GM12878 (cell line): Measurements from ENCODE around the gene ADAM19. TPM values are rescaled to one million over a fixed set of nuclear protein-coding genes. Genes with fewer than 3 reads are reported as not detected.

Source experiments
- ATAC-seq: fragments of 200-7000 bp; cut with Tn5 transposase; 3 replicates; pipeline ENCODE4 v1.9.1; 2020; ENCODE audit warnings: mild to moderate bottlenecking, moderate library complexity
- BruUV-seq: library from RNA; stranded (reverse); fragments of 400-500 nt; replicated peaks from 2 replicates; lab custom pipeline; 2021; lab: Mats Ljungman, UMichigan
- CTCF ChIA-PET: fragments of 300-600 bp; sonication (Branson Sonifier 250); formaldehyde crosslinking; extraction: SDS; loops from one replicate; lab custom pipeline; 2021; ENCODE audit warnings: inconsistent platforms; lab: Yijun Ruan, JAX
- POLR2A ChIA-PET: fragments of 350-600 bp; formaldehyde crosslinking; extraction: SDS; loops from one replicate; lab custom pipeline; 2021; ENCODE audit warnings: inconsistent platforms; lab: Charles Lee
- RAD21 ChIA-PET: fragments of 300-600 bp; sonication (Branson Sonifier 250); formaldehyde crosslinking; loops from one replicate; lab custom pipeline; 2023; ENCODE audit warnings: antibody characterized with exemption; ENCODE audit not compliant: unreplicated experiment; lab: Charles Lee
- SMC1A ChIA-PET: fragments of 300-600 bp; sonication (Branson Sonifier 250); formaldehyde crosslinking; loops from one replicate; lab custom pipeline; 2023; ENCODE audit not compliant: unreplicated experiment, uncharacterized antibody; lab: Charles Lee
- DNase-seq: peaks from one replicate; pipeline ENCODE4 v3.0.0-alpha.2; 2011; ENCODE audit warnings: low read depth, low spot score
- FAIRE-seq: peaks from 3 replicates; lab custom pipeline; 2011; peaks lifted over from hg19 to GRCh38; lab: Jason Lieb, UNC
- H2AFZ ChIP-seq: 2 replicates; pipeline ENCODE4 v1.6.0; 2011; ENCODE audit warnings: low read depth, low read length, control low read depth; ENCODE audit not compliant: control insufficient read depth
- H3K27ac ChIP-seq: 2 replicates; pipeline ENCODE4 v1.5.1; 2011; ENCODE audit warnings: control low read depth; ENCODE audit not compliant: control insufficient read depth, insufficient read depth
- H3K27me3 ChIP-seq, 2 experiments: replicated peaks in 1 of 2; 2 replicates each; pipeline versions ENCODE4 v1.6.0 to v1.6.1; 2011; ENCODE audit warnings: low read length in 1 of 2; ENCODE audit not compliant: control insufficient read depth in 2 of 2, insufficient read depth in 2 of 2
- H3K36me3 ChIP-seq, 2 experiments: 2 replicates each; pipeline ENCODE4 v1.5.1; 2011; ENCODE audit warnings: low read length in 1 of 2; ENCODE audit not compliant: control insufficient read depth in 2 of 2, insufficient read depth in 2 of 2
- H3K4me1 ChIP-seq: 2 replicates; pipeline ENCODE4 v1.6.1; 2011; ENCODE audit warnings: mild to moderate bottlenecking, low read length, moderate library complexity, mixed read lengths; ENCODE audit not compliant: control insufficient read depth, insufficient read depth
- H3K4me2 ChIP-seq: 2 replicates; pipeline ENCODE4 v1.6.0; 2011; ENCODE audit warnings: control low read depth; ENCODE audit not compliant: control insufficient read depth, insufficient read depth
- H3K4me3 ChIP-seq: fragments of 200-600 bp; sonication (generic); 2 replicates; pipeline ENCODE4 v1.5.1; 2016
- H3K79me2 ChIP-seq: 2 replicates; pipeline ENCODE4 v1.6.0; 2011; ENCODE audit warnings: low read length; ENCODE audit not compliant: control insufficient read depth, insufficient read depth
- H3K9ac ChIP-seq: 2 replicates; pipeline ENCODE4 v1.8.0; 2011; ENCODE audit warnings: low read length, control low read depth, mixed read lengths; ENCODE audit not compliant: control insufficient read depth, insufficient read depth
- H3K9me3 ChIP-seq: replicated peaks from 3 replicates; pipeline ENCODE4 v1.5.1; 2011; ENCODE audit warnings: mild to moderate bottlenecking, low read length; ENCODE audit not compliant: control insufficient read depth, insufficient read depth
- H4K20me1 ChIP-seq: 2 replicates; pipeline ENCODE4 v1.6.0; 2011; ENCODE audit not compliant: control insufficient read depth, insufficient read depth
- BRCA1 ChIP-seq: IDR thresholded peaks from 2 replicates; pipeline ENCODE4 v1.6.1; 2011; ENCODE audit warnings: low read depth, low read length, improper control_type of control experiment
- IKZF2 ChIP-seq, 2 experiments: fragments of 450-650 bp; IDR thresholded peaks; 2 replicates each; pipeline ENCODE4 v1.6.1; 2017; ENCODE audit warnings: mild to moderate bottlenecking in 2 of 2, moderate library complexity in 2 of 2
- JUNB ChIP-seq: IDR thresholded peaks from 2 replicates; pipeline ENCODE4 v1.6.1; 2016; ENCODE audit warnings: antibody characterized with exemption, mild to moderate bottlenecking
- RUNX3 ChIP-seq: IDR thresholded peaks from 2 replicates; pipeline ENCODE4 v1.6.1; 2012; ENCODE audit warnings: low read length, inconsistent platforms
- TCF12 ChIP-seq: IDR thresholded peaks from 2 replicates; pipeline ENCODE4 v1.6.1; 2011; ENCODE audit warnings: low read depth, mild to moderate bottlenecking, low read length
- WGBS: methylation state at CpG from one replicate; pipeline ENCODE4 v1.1.6; 2016; ENCODE audit warnings: low lambda C conversion rate; ENCODE audit not compliant: insufficient replicate concordance, insufficient coverage; ENCODE audit errors: missing lambda C conversion rate; 5-methylcytosine and 5-hydroxymethylcytosine counted together
- in situ Hi-C: fragments of 300-500 bp; cut with MboI; formaldehyde crosslinking; loops from 9 replicates; pipeline ENCODE4 v1.14.3; 2018; ENCODE audit warnings: mixed read lengths
- intact Hi-C: fragments of 100-400 bp; cut with micrococcal nuclease; formaldehyde crosslinking; loops from one replicate; pipeline ENCODE4 v1.14.2; 2022; ENCODE audit not compliant: unreplicated experiment
- polyA plus RNA-seq, 11 experiments: library from polyadenylated mRNA; depleted of rRNA in 4 of 11; unstranded in 6 of 11; stranded (reverse) in 5 of 11; fragments of >200 nt; fragmentation: Nextera tagmentation in 4 of 11; fragmentation: Illumina TruSeq in 1 of 11; extraction: Ambion mirVana in 4 of 11; extraction: Trizol in 1 of 11; gene quantifications; 1 replicate in 1 of 11; 2 replicates in 10 of 11; pipeline versions ENCODE4 v1.2.1 to v1.2.3, GENCODE V29; 2011 to 2016; ENCODE audit warnings: inconsistent platforms in 2 of 11, missing spikeins in 2 of 11, low read depth in 1 of 11
- total RNA-seq, 4 experiments: library from RNA; depleted of rRNA in 3 of 4; stranded (reverse); fragments of >200 nt in 3 of 4; fragmentation: Illumina TruSeq in 1 of 4; extraction: Trizol in 1 of 4; gene quantifications; 2 replicates each; pipeline versions ENCODE4 v1.2.1 to v1.2.3, GENCODE V29; 2013 to 2021

ADAM19 gene
- total and polyA plus RNA-seq, 10 of the 15 experiments (the other 5 are each of a cell fraction or from before 2014, with no cell fraction given), result 16.0 to 92.8 (median 44.7) TPM

- no peak overlapping the region; the same call in 1 of the 2 replicates for H3K4me2 ChIP-seq
- ChIA-PET SMC1A (interaction anchor here (1.1 to 3.7 kb wide), 10 partner anchors 10 to 44 kb away, joined by 3 to 39 read pairs (median 6); no protein-coding TSS in a partner anchor), CTCF (interaction anchor here (1.2 to 2.5 kb wide), 3 partner anchors 8 to 74 kb away, joined by 3 to 11 read pairs (median 6); no protein-coding TSS in a partner anchor)
- BruUV-seq, result no TSS peak
- TF ChIP-seq JUNB (peak; percentile 40; the same call in 1 of the 2 replicates), TCF12 (no peak)
- TF ChIP-seq, all 136 proteins: peak for 1
- Histone ChIP-seq H3K9ac (no peak overlapping the region), H4K20me1 (0 out of 2 replicates have a peak, but pooled peaks cover 2% of the 10 kb centered on the region), H3K4me3 (0 out of 2 replicates have a peak overlapping the region, but pooled peaks have one; percentile 18), H3K27me3 (no peaks in the 10 kb centered on the region), H3K79me2 (peaks cover 34% of the 10 kb centered on the region), H3K27ac (no peak overlapping the region; the same call in 1 of the 2 replicates), H3K4me1 (peaks cover 56% of the 10 kb centered on the region), H2AFZ (no peak overlapping the region), H3K9me3 (no peaks in the 10 kb centered on the region; the same call in 2 of the 3 replicates), H3K36me3 (peaks cover 4 to 6% of the 10 kb centered on the region in 2 experiments; a peak in 2 of 4 replicates)
- no peak for DNase-seq
- ATAC-seq, result no peak
- POLR2A ChIA-PET, result interaction anchor here (0.6 to 2.7 kb wide), 4 partner anchors 9 to 32 kb away, joined by 3 to 15 read pairs (median 4); no protein-coding TSS in a partner anchor
- intact Hi-C loops (no loop called here), in situ Hi-C loops (no loop called here)
- RAD21 ChIA-PET, result interaction anchor here (0.7 to 3.6 kb wide), 5 partner anchors 10 to 168 kb away, joined by 4 to 28 read pairs (median 6); no protein-coding TSS in a partner anchor
- WGBS, result 58% methylated on average over 4 of the region's 4 CpGs
- FAIRE-seq, result no peak
These were observed 24.9 kb downstream of the ADAM19 start for GRCh38 chr5:157550663-157551062.

- H3K4me1 ChIP-seq, result peaks cover 54% of the 10 kb centered on the region
- H3K36me3 ChIP-seq, result peaks cover 4 to 6% of the 10 kb centered on the region in 2 experiments; a peak in 2 of 4 replicates
- ATAC-seq (peak; percentile 13), FAIRE-seq (no peak), DNase-seq (no peak)
- in situ Hi-C loops, result no loop called here
- no TSS peak for BruUV-seq
- ChIA-PET CTCF (interaction anchor here (0.9 to 2.5 kb wide), 4 partner anchors 9 to 80 kb away, joined by 3 to 11 read pairs (median 4); no protein-coding TSS in a partner anchor), RAD21 (interaction anchor here (1.3 to 3.6 kb wide), 4 partner anchors 9 to 169 kb away, joined by 4 to 28 read pairs (median 10); no protein-coding TSS in a partner anchor), POLR2A (interaction anchor here (0.6 to 2.7 kb wide), 5 partner anchors 9 to 32 kb away, joined by 3 to 15 read pairs (median 3); no protein-coding TSS in a partner anchor), SMC1A (interaction anchor here (1.0 to 3.7 kb wide), 12 partner anchors 9 to 80 kb away, joined by 3 to 39 read pairs (median 4); no protein-coding TSS in a partner anchor)
- H3K4me2 ChIP-seq, result peak overlapping the region; percentile 63
- intact Hi-C loops, result no loop called here
- no peaks in the 10 kb centered on the region; the same call in 2 of the 3 replicates for H3K9me3 ChIP-seq
- 29% methylated on average over 5 of the region's 5 CpGs for WGBS
- no peak overlapping the region for H3K9ac ChIP-seq
- TF ChIP-seq IKZF2 (IDR thresholded peaks at IDR 0.05) (no peak), BRCA1 (no peak), RUNX3 (peak; percentile 20; the same call in 1 of the 2 replicates)
- no peak overlapping the region for H2AFZ ChIP-seq
- H3K4me3 ChIP-seq, result peak overlapping the region; percentile 18; the same call in 1 of the 2 replicates
- no peaks in the 10 kb centered on the region for H3K27me3 ChIP-seq
- peak overlapping the region; percentile 22 for H3K27ac ChIP-seq
- H4K20me1 ChIP-seq, result 0 out of 2 replicates have a peak, but pooled peaks cover 2% of the 10 kb centered on the region
- H3K79me2 ChIP-seq, result peaks cover 32% of the 10 kb centered on the region
These were observed 25.5 kb downstream of the ADAM19 start for GRCh38 chr5:157549954-157550549.
